ENCODE data around the gene EMCN.
"Not testable (repeated sequence)": the region's sequence is repeated elsewhere in the genome, so short reads cannot be mapped to it uniquely, and the experiment has no call there.

GRCh38 chr4:100530161-100530560 is 12.3 kb upstream of the EMCN start:
- TF ChIP-seq, protein P1, sequence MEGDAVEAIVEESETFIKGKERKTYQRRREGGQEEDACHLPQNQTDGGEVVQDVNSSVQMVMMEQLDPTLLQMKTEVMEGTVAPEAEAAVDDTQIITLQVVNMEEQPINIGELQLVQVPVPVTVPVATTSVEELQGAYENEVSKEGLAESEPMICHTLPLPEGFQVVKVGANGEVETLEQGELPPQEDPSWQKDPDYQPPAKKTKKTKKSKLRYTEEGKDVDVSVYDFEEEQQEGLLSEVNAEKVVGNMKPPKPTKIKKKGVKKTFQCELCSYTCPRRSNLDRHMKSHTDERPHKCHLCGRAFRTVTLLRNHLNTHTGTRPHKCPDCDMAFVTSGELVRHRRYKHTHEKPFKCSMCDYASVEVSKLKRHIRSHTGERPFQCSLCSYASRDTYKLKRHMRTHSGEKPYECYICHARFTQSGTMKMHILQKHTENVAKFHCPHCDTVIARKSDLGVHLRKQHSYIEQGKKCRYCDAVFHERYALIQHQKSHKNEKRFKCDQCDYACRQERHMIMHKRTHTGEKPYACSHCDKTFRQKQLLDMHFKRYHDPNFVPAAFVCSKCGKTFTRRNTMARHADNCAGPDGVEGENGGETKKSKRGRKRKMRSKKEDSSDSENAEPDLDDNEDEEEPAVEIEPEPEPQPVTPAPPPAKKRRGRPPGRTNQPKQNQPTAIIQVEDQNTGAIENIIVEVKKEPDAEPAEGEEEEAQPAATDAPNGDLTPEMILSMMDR (IDR thresholded peaks at IDR 0.05), result not testable (repeated sequence)
- not testable (repeated sequence) for TF ChIP-seq EP300, POLR2A, POLR2AphosphoS5 (IDR thresholded peaks at IDR 0.05)

Data from sigmoid colon (tissue), 4 donors.